Upper lobe of right lung (tissue), 1 donor: ENCODE results near the gene OR2H2. TPM values are rescaled to one million over a fixed set of nuclear protein-coding genes. Genes with fewer than 3 reads are reported as not detected.
A peak's percentile ranks its signal among the peaks of the same experiment; 100 is the strongest.

Experiments
- ATAC-seq: fragments of 200-7000 bp; cut with Tn5 transposase; one replicate; pipeline ENCODE4 v1.9.1; 2020; ENCODE audit warnings: mild to moderate bottlenecking, moderate library complexity
- DNase-seq: peaks from one replicate; pipeline ENCODE4 v3.0.0-alpha.2; 2020
- H3K27ac ChIP-seq: fragments of 200-600 bp; one replicate; pipeline ENCODE4 v1.8.0; 2022
- H3K27me3 ChIP-seq: fragments of 200-600 bp; one replicate; pipeline ENCODE4 v1.8.0; 2022; ENCODE audit warnings: mild to moderate bottlenecking
- H3K36me3 ChIP-seq: fragments of 200-600 bp; one replicate; pipeline ENCODE4 v1.8.0; 2022
- H3K4me1 ChIP-seq: fragments of 200-600 bp; one replicate; pipeline ENCODE4 v1.8.0; 2022
- H3K4me3 ChIP-seq: fragments of 200-600 bp; one replicate; pipeline ENCODE4 v1.8.0; 2022; ENCODE audit warnings: mild to moderate bottlenecking
- H3K9me3 ChIP-seq: fragments of 200-600 bp; one replicate; pipeline ENCODE4 v1.8.0; 2022
- intact Hi-C: fragments of 100-400 bp; cut with DNase I; formaldehyde crosslinking; loops from one replicate; pipeline ENCODE4 v1.11.0; 2022
- total RNA-seq: library from RNA; stranded (reverse); fragmentation: NEBNext Ultra II Directional; extraction: Animal tissue kit (Norgen Biotek cat#: 25700); gene quantifications from one replicate; pipeline ENCODE4 v1.2.1, GENCODE V29; 2021
- TF ChIP-seq, protein P1 (sequence below): fragments of 200-600 bp; IDR thresholded peaks from one replicate; pipeline ENCODE4 v1.8.0; 2022; ENCODE audit warnings: antibody characterized with exemption
- donor health status: DM: no; HTN: yes; CAD: no; lungs with severe emphysema.

The OR2H2 gene
- total RNA-seq, 1 donor from 2014 or later, result not detected

DNA sequence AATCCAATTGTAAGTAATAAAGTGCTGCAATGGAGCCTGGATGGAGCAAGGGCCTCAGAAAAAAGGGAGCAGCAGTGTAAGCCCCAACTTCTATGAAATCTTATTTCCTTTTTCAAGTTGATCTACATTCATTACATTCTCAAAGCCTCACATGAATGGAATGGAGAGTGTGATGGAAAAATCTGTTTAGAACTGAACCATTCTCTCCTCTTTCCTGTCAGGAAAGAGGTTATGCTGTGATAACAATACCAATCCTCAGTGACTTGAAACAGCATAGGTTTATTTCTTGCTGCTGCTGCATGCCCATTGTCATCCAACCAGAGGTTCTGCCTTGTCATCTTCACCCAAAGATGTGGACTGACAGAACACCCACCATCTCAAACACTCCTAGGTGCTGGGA, 8.9 kb upstream of the OR2H2 start:
- ATAC-seq (no peak), DNase-seq (no peak)
- TF ChIP-seq, protein P1, sequence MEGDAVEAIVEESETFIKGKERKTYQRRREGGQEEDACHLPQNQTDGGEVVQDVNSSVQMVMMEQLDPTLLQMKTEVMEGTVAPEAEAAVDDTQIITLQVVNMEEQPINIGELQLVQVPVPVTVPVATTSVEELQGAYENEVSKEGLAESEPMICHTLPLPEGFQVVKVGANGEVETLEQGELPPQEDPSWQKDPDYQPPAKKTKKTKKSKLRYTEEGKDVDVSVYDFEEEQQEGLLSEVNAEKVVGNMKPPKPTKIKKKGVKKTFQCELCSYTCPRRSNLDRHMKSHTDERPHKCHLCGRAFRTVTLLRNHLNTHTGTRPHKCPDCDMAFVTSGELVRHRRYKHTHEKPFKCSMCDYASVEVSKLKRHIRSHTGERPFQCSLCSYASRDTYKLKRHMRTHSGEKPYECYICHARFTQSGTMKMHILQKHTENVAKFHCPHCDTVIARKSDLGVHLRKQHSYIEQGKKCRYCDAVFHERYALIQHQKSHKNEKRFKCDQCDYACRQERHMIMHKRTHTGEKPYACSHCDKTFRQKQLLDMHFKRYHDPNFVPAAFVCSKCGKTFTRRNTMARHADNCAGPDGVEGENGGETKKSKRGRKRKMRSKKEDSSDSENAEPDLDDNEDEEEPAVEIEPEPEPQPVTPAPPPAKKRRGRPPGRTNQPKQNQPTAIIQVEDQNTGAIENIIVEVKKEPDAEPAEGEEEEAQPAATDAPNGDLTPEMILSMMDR, result no peak
- intact Hi-C loops, result no loop called here
- Histone ChIP-seq H3K4me3 (no peak overlapping the region), H3K36me3 (no peaks in the 10 kb centered on the region), H3K27me3 (peaks cover 15% of the 10 kb centered on the region), H3K9me3 (no peaks in the 10 kb centered on the region), H3K27ac (no peak overlapping the region), H3K4me1 (no peaks in the 10 kb centered on the region)

DNA sequence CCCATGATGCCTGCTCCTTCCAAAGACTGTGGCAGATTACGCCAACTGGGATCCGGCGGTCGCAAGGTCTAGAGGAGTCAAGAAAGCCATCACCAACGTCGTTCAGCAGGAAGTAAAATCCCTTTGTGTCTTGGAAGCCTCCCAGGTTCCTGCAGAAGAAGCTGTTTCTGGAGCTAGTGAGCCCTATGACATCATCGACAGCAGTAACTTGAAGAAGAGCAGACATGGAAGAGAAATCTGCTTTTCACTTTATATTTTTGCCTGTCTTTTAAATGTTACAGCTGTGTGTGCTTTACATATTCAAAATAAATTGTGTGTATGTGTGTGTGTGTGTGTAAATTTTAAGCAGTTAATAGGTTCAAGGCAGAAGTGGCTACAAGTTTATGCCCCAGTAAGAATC, 7.4 kb upstream of the OR2H2 start:
- no peak overlapping the region for H3K4me3 ChIP-seq
- DNase-seq (no peak), ATAC-seq (no peak)
- TF ChIP-seq, protein P1, result no peak
- H3K4me1 ChIP-seq, result no peaks in the 10 kb centered on the region
- peaks cover 6% of the 10 kb centered on the region for H3K27me3 ChIP-seq
- H3K9me3 ChIP-seq, result no peaks in the 10 kb centered on the region
- no peaks in the 10 kb centered on the region for H3K36me3 ChIP-seq
- H3K27ac ChIP-seq, result no peak overlapping the region
- intact Hi-C loops, result no loop called here

DNA sequence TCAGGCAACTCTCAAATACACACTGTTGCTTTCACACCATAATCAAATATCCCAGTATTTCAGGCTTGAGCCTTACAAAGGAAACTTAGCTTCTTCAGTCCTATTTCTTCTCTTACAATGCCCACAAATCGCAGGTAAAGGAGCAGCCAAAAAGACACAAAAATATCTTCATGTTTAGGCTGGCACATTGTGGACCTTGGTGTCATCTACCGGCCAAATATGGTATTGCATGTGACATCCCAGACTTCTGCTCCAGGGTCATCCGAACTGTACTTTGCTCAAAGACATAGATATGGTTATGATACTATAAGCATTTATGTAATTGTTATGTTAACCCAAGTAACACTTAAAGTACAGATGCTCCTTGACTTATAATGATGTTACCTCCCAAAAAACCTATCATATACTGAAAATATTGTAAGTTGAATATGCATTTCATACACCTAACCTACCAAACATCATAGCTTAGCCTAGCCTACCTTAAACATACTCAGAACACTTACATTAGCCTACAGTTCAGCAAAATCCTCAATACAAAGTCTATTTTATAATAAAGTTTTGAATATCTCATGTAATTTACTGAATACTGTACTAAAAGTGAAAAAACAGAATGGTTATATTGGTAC, 4.6 kb downstream of the OR2H2 start:
- TF ChIP-seq, protein P1, result peak; percentile 97
- peak; percentile 87 for ATAC-seq
- Histone ChIP-seq H3K4me3 (no peak overlapping the region), H3K27me3 (peaks cover 26% of the 10 kb centered on the region), H3K4me1 (no peaks in the 10 kb centered on the region), H3K9me3 (no peaks in the 10 kb centered on the region), H3K27ac (no peak overlapping the region), H3K36me3 (no peaks in the 10 kb centered on the region)
- intact Hi-C loops, result no loop called here
- no peak for DNase-seq

DNA sequence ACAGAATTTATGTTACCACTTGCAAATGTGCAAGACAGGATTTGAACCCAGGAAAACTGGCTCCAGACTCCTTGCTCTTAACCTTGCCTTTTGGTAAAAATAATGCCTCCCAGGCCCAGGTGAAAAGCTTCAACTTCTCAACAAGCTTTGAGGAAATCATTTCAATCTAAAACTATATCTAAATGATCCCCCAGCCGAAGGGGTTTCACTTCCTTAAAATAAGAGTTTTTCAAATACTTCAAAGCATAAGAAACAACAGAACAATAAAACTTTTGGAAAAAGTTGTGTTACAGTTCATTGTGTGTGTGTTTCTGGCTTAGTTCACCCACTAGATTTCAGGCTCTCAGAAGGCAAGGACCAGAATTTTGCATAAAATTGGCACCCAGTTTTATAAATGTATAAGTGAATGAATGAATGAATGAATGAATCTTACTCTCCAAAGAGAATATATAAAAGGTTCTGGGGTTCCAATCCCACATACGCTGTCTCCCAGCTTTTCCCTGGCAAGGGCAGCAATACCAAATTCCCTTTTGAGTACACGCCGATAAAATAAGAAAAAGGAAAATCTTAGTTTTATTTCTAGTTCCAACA, 5.4 kb downstream of the OR2H2 start:
- Histone ChIP-seq H3K4me3 (no peak overlapping the region), H3K27ac (no peak overlapping the region), H3K9me3 (no peaks in the 10 kb centered on the region), H3K36me3 (no peaks in the 10 kb centered on the region), H3K4me1 (no peaks in the 10 kb centered on the region), H3K27me3 (peaks cover 26% of the 10 kb centered on the region)
- no peak for ATAC-seq
- intact Hi-C loops, result no loop called here
- TF ChIP-seq, protein P1, result no peak
- no peak for DNase-seq

DNA sequence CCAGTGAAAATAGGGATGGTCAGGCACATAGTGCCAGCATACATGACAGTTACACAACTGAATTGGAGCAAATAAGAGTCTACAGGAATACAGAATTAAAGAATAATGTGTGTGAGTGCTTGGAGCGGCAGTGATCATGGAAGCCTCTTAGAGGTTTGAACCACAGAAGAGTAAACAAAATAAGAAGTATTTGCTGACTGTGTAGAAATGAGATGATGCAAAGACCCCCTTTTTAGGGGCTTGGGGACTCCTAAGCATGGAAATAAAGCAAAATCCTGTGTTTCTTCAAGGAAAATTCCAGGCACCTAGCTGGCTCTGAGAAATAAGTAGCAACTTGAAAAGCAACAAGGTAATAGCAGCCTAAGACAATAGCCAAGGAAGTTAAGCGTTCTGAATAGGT, 6.8 kb downstream of the OR2H2 start:
- intact Hi-C loops, result no loop called here

More for the DNA sequence above, 6.8 kb downstream of the OR2H2 start:
- TF ChIP-seq, protein P1, result no peak
- no peaks in the 10 kb centered on the region for H3K9me3 ChIP-seq
- H3K27me3 ChIP-seq, result peaks cover 26% of the 10 kb centered on the region
- ATAC-seq, result no peak
- no peaks in the 10 kb centered on the region for H3K36me3 ChIP-seq
- no peak overlapping the region for H3K4me3 ChIP-seq
- DNase-seq, result no peak
- H3K27ac ChIP-seq, result no peak overlapping the region
- no peaks in the 10 kb centered on the region for H3K4me1 ChIP-seq
